HCT116 (cell line): Measurements from ENCODE around the gene QRICH2. TPM values are rescaled to one million over a fixed set of nuclear protein-coding genes. Genes with fewer than 3 reads are reported as not detected.

Source experiments
- ATAC-seq: fragments of 200-7000 bp; cut with Tn5 transposase; 2 replicates; pipeline ENCODE4 v1.9.1; 2020; ENCODE audit warnings: mild to moderate bottlenecking, moderate library complexity
- BruUV-seq: library from RNA; stranded (reverse); fragments of 400-500 nt; replicated peaks from 2 replicates; lab custom pipeline; 2021; lab: Mats Ljungman, UMichigan
- CTCF ChIA-PET: fragments of 300-600 bp; sonication (Branson Sonifier 250); formaldehyde crosslinking; loops from one replicate; lab custom pipeline; 2021; ENCODE audit warnings: antibody characterized with exemption; lab: Charles Lee
- POLR2A ChIA-PET: fragments of 300-600, 350-600 bp; sonication (Branson Sonifier 250); formaldehyde crosslinking; loops from one replicate; lab custom pipeline; 2021; ENCODE audit warnings: antibody characterized with exemption; lab: Charles Lee
- RAD21 ChIA-PET, 2 experiments: fragments of 300-600 bp; sonication (Branson Sonifier 250); formaldehyde crosslinking; loops; one replicate each; lab custom pipeline; 2023; ENCODE audit warnings: low total read pairs in 2 of 2; ENCODE audit not compliant: uncharacterized antibody in 2 of 2, unreplicated experiment in 2 of 2, low non-redundant PET in 1 of 2; lab: Charles Lee
- DNase-seq: peaks from one replicate; pipeline ENCODE4 v3.0.0-alpha.2; 2010; ENCODE audit warnings: low read depth, low spot score
- H2AFZ ChIP-seq: fragments of 200-600 bp; shearing (Covaris generic), sonication (generic); 2 replicates; pipeline ENCODE4 v1.6.1; 2017; ENCODE audit warnings: low read depth, mixed run types, mixed read lengths, antibody characterized with exemption, low read length; ENCODE audit not compliant: poor library complexity, severe bottlenecking
- H3K27ac ChIP-seq: 2 replicates; pipeline ENCODE4 v1.5.1; 2012; ENCODE audit warnings: low read depth, low read length
- H3K27me3 ChIP-seq: fragments of 200-600 bp; sonication (generic); 2 replicates; pipeline ENCODE4 v1.6.1; 2016; ENCODE audit warnings: mixed run types, low read length, mixed read lengths; ENCODE audit not compliant: insufficient read depth
- H3K36me3 ChIP-seq, 2 experiments: fragments of 200-500 bp in 1 of 2; fragments of 200-600 bp in 1 of 2; sonication (Bioruptor generic) in 1 of 2; sonication (generic) in 1 of 2; 2 replicates each; pipeline versions ENCODE4 v1.5.1 to v1.6.1; 2014 to 2016; ENCODE audit warnings: low read length in 2 of 2, inconsistent platforms in 1 of 2, mixed read lengths in 1 of 2, mixed run types in 1 of 2; ENCODE audit not compliant: insufficient read depth in 2 of 2, control insufficient read depth in 1 of 2
- H3K4me1 ChIP-seq, 2 experiments: fragments of 200-600 bp in 1 of 2; sonication (generic) in 1 of 2; 2 replicates each; pipeline versions ENCODE4 v1.5.1 to v1.6.1; 2012 to 2017; ENCODE audit warnings: low read length in 2 of 2, inconsistent platforms in 1 of 2, mild to moderate bottlenecking in 1 of 2, mixed read lengths in 1 of 2, mixed run types in 1 of 2, moderate library complexity in 1 of 2; ENCODE audit not compliant: insufficient read depth in 2 of 2, control insufficient read depth in 1 of 2
- H3K4me2 ChIP-seq: fragments of 200-600 bp; sonication (generic); 2 replicates; pipeline ENCODE4 v1.6.1; 2017; ENCODE audit warnings: mixed run types, low read length, mixed read lengths
- H3K4me3 ChIP-seq, 2 experiments: fragments of 200-600 bp in 1 of 2; sonication (generic) in 1 of 2; replicated peaks in 1 of 2; 2 replicates each; pipeline ENCODE4 v1.5.1; 2011 to 2016; ENCODE audit warnings: low read length in 2 of 2, control low read depth in 1 of 2, low read depth in 1 of 2, mild to moderate bottlenecking in 1 of 2, mixed read lengths in 1 of 2, mixed run types in 1 of 2
- H3K79me2 ChIP-seq: fragments of 200-600 bp; sonication (generic); 2 replicates; pipeline ENCODE4 v1.6.1; 2017; ENCODE audit warnings: mild to moderate bottlenecking, mixed run types, low read length, moderate library complexity, mixed read lengths; ENCODE audit not compliant: insufficient read depth
- H3K9ac ChIP-seq: fragments of 200-600 bp; sonication (generic); 2 replicates; pipeline ENCODE4 v1.6.1; 2016; ENCODE audit warnings: low read length, mixed read lengths
- H3K9me2 ChIP-seq: fragments of 200-600 bp; sonication (generic), shearing (Covaris generic); 2 replicates; pipeline ENCODE4 v1.6.1; 2017; ENCODE audit warnings: mixed run types, mild to moderate bottlenecking, moderate library complexity; ENCODE audit not compliant: insufficient read depth
- H3K9me3 ChIP-seq, 2 experiments: fragments of 200-500 bp in 1 of 2; fragments of 200-600 bp in 1 of 2; sonication (Bioruptor generic) in 1 of 2; sonication (generic) in 1 of 2; 2 replicates each; pipeline ENCODE4 v1.6.1; 2014 to 2017; ENCODE audit warnings: low read length in 2 of 2, mixed read lengths in 2 of 2, inconsistent platforms in 1 of 2, low read depth in 1 of 2, mild to moderate bottlenecking in 1 of 2, mixed run types in 1 of 2, moderate library complexity in 1 of 2; ENCODE audit not compliant: control insufficient read depth in 1 of 2, insufficient read depth in 1 of 2
- H4K20me1 ChIP-seq: fragments of 200-600 bp; sonication (generic), shearing (Covaris generic); 2 replicates; pipeline ENCODE4 v1.6.1; 2017; ENCODE audit warnings: mixed run types, mild to moderate bottlenecking, moderate library complexity; ENCODE audit not compliant: insufficient read depth
- CBX3 ChIP-seq: IDR thresholded peaks from 2 replicates; pipeline ENCODE4 v1.6.1; 2012; ENCODE audit warnings: low read depth
- EGR1 ChIP-seq: IDR thresholded peaks from 2 replicates; pipeline ENCODE4 v1.6.1; 2012; ENCODE audit warnings: low read depth
- EZH2 ChIP-seq: fragments of 200-600 bp; sonication (generic); IDR thresholded peaks from 2 replicates; pipeline ENCODE4 v1.6.1; 2017; ENCODE audit warnings: antibody characterized with exemption, mixed run types
- EZH2phosphoT487 ChIP-seq: fragments of 200-600 bp; IDR thresholded peaks from 2 replicates; pipeline ENCODE4 v1.6.1; 2018; ENCODE audit warnings: antibody characterized with exemption, borderline replicate concordance
- FOSL1 ChIP-seq: IDR thresholded peaks from 2 replicates; pipeline ENCODE4 v1.6.1; 2012; ENCODE audit warnings: low read depth
- MAX ChIP-seq: IDR thresholded peaks from 2 replicates; pipeline ENCODE4 v1.6.1; 2012
- RAD21 ChIP-seq: IDR thresholded peaks from 2 replicates; pipeline ENCODE4 v1.6.1; 2012; ENCODE audit warnings: low read depth, mild to moderate bottlenecking
- SIN3A ChIP-seq: IDR thresholded peaks from 2 replicates; pipeline ENCODE4 v1.6.1; 2012; ENCODE audit warnings: low read depth
- intact Hi-C: fragments of 100-400 bp; cut with micrococcal nuclease; formaldehyde crosslinking; loops from 2 replicates; pipeline ENCODE4 v1.10.0; 2022
- total RNA-seq: library from RNA; stranded (reverse); gene quantifications from one replicate; pipeline ENCODE4 v1.2.1, GENCODE V29; 2021; ENCODE audit not compliant: unreplicated experiment
- TF ChIP-seq, protein P1 (sequence below): IDR thresholded peaks from 2 replicates; pipeline ENCODE4 v1.6.1; 2011; ENCODE audit warnings: mild to moderate bottlenecking, low read length, moderate library complexity; ENCODE audit not compliant: insufficient replicate concordance; ENCODE audit errors: extremely low read depth

Gene QRICH2
- total RNA-seq, 1 experiment from 2014 or later = 4.9 TPM

DNA sequence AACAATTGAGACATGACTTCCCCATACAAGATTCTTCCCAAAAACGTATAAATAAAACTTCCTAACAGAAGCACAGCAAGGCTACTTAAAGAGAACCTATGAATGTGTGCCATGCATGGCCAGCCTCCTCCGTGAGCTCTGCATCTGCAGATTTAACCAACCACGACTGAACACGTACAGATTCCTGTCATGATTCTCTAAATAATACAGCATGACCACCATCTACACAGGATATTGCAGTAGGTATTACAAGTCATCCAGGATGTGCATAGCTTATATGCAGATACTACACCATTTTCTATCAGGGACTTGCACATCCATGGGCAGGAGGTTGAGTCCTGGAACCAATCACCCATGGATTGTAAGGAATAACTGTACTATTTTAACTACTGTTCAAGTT, 1.4 kb upstream of the QRICH2 start:
- H3K9me2 ChIP-seq = no peaks in the 10 kb centered on the region
- no peaks in the 10 kb centered on the region for H3K79me2 ChIP-seq
- H3K27me3 ChIP-seq = no peaks in the 10 kb centered on the region
- POLR2A ChIA-PET = no interaction called here
- no peaks in the 10 kb centered on the region for H3K4me1 ChIP-seq
- ATAC-seq (no peak), DNase-seq (no peak)
- CTCF ChIA-PET = no interaction called here
- no peaks in the 10 kb centered on the region for H3K9me3 ChIP-seq
- H3K4me3 ChIP-seq = no peak overlapping the region
- TSS peak; percentile 43 for BruUV-seq
- H3K9ac ChIP-seq = no peak overlapping the region
- H2AFZ ChIP-seq = no peak overlapping the region
- no peaks in the 10 kb centered on the region for H4K20me1 ChIP-seq
- H3K4me2 ChIP-seq = no peak overlapping the region
- intact Hi-C loops = no loop called here
- peaks cover 13 to 21% of the 10 kb centered on the region in 2 experiments; a peak in 3 of 4 replicates for H3K36me3 ChIP-seq
- RAD21 ChIA-PET = no interaction called here
- no peak for TF ChIP-seq RAD21
- no peak for TF ChIP-seq MAX
- no peak for TF ChIP-seq EZH2phosphoT487
- TF ChIP-seq SIN3A = no peak
- TF ChIP-seq EZH2 = no peak
- no peak for TF ChIP-seq FOSL1
- no peak for TF ChIP-seq EGR1
- TF ChIP-seq, protein P1, sequence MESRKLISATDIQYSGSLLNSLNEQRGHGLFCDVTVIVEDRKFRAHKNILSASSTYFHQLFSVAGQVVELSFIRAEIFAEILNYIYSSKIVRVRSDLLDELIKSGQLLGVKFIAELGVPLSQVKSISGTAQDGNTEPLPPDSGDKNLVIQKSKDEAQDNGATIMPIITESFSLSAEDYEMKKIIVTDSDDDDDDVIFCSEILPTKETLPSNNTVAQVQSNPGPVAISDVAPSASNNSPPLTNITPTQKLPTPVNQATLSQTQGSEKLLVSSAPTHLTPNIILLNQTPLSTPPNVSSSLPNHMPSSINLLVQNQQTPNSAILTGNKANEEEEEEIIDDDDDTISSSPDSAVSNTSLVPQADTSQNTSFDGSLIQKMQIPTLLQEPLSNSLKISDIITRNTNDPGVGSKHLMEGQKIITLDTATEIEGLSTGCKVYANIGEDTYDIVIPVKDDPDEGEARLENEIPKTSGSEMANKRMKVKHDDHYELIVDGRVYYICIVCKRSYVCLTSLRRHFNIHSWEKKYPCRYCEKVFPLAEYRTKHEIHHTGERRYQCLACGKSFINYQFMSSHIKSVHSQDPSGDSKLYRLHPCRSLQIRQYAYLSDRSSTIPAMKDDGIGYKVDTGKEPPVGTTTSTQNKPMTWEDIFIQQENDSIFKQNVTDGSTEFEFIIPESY = no peak
- TF ChIP-seq CBX3 = no peak
- H3K27ac ChIP-seq = no peak overlapping the region
